ENCODE measurements around the gene NOP16. TPM values are rescaled to one million over a fixed set of nuclear protein-coding genes. Genes with fewer than 3 reads are reported as not detected.

Gene NOP16
- total RNA-seq, 1 experiment from 2014 or later, result 56.2 TPM

- no peak overlapping the region for H3K4me3 ChIP-seq (ENCODE audit: insufficient read depth, low read depth, low read length)
- H3K36me3 ChIP-seq (replicated peaks; ENCODE audit: control insufficient read depth, insufficient read depth, low read length), result no peaks in the 10 kb centered on the region
- no peaks in the 10 kb centered on the region for H3K27me3 ChIP-seq (ENCODE audit: control insufficient read depth, insufficient read depth, low read length)
- DNase-seq, result no peak
These were observed 13.1 kb upstream of the NOP16 start for GRCh38 chr5:176401281-176402205.

DNA sequence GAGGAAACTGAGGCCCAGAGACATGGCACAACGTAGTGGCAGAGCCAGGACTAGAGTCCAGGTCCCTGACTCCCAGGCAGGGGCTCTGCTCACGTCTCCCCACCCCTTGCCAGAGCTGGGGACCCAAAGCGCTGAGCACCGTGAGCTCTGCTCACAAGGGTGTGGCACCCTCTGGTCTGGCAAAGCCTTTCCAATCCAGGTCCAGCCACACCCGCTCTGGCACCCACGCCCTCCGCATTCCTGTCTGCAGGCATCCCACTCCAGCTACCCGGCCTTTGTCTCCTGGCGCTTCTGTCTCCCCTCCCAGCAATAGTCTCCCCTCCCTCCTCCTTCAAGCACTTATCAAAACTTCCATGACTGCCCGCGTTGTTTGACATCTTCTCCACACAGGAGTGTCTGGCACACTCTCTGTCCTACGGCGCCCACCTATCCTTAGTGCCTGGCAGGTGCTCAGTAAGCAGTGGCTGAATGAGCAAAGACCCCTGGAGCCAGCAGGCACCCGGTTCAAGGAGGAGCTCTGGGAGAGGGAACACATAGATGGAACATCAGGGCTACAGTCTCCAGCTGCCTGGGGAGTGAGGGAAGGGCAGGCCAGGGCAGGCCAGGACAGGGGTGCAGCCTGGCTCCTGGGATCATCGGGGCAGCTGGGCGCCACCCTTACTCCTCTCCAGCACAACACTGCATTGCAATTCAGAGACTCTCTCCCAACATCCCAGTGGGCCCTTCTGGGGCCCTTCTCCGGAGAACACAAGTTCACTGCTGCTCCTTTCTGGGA, 12.2 kb upstream of the NOP16 start:
- no peaks in the 10 kb centered on the region for H3K27me3 ChIP-seq (ENCODE audit: control insufficient read depth, insufficient read depth, low read length)
- no peaks in the 10 kb centered on the region for H3K36me3 ChIP-seq (replicated peaks; ENCODE audit: control insufficient read depth, insufficient read depth, low read length)
- no peak overlapping the region for H3K4me3 ChIP-seq (ENCODE audit: insufficient read depth, low read depth, low read length)
- no peak for DNase-seq

DNA sequence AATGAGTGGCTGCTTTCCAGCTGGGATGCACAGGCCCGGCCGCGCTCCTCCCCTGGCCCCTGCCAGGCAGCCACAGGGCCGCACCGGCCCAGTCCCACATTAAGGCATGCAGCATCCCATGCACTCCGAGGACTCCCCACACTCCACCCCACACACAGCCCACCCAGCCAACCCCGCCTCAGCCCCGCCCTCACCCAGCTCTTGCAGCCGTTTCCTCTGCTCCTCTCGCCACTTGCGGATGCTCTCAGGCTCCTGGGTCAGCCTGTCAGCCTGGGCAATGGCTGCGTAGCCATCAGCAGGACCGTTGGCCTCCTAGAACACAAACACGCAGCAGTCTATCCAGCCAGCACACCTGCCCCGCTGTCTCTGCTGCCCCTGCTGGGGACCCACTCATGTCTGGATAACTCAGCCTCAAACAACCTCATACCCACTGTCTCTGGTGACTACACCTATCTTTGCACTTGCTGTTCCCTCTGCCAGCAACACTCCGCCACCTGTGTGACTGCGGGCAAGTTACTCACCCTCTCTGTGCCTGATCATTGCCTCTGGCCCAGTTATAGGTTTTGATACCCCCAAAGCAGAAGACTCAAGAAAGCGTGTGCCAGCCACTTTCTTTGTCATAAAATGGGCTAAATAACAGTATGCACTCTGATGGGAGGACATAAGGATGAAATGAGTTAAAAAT, 9.5 kb upstream of the NOP16 start:
- DNase-seq, result no peak
- Histone ChIP-seq H3K27me3 (ENCODE audit: control insufficient read depth, insufficient read depth, low read length) (no peaks in the 10 kb centered on the region), H3K36me3 (replicated peaks; ENCODE audit: control insufficient read depth, insufficient read depth, low read length) (no peaks in the 10 kb centered on the region), H3K4me3 (ENCODE audit: insufficient read depth, low read depth, low read length) (no peak overlapping the region)

DNA sequence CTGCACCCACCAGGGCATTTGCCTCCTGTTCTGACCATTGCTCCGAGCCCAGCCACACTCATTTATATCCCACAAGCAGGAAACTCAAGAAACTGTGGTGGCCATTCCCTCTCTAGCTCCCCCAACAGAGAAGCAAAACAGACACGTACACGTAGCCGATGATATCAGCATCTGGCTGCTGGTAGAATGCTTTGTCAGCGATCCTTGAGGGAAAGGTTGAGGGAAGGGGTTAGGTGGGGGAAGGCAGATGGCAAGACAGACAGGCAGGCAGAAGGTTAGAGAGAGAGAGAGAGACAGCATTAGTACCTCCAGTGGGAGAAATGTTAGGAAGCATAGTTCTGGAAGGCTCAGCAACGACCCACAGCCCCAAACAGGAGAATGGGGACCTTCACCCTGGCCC, 7.9 kb upstream of the NOP16 start:
- no peaks in the 10 kb centered on the region; the same call in 1 of the 2 replicates for H3K36me3 ChIP-seq (replicated peaks; ENCODE audit: control insufficient read depth, insufficient read depth, low read length)
- DNase-seq, result no peak
- H3K4me3 ChIP-seq (ENCODE audit: insufficient read depth, low read depth, low read length), result no peak overlapping the region
- H3K27me3 ChIP-seq (ENCODE audit: control insufficient read depth, insufficient read depth, low read length), result no peaks in the 10 kb centered on the region

GRCh38 chr5:176394881-176395675, 6.7 kb upstream of the NOP16 start:
- H3K4me3 ChIP-seq (ENCODE audit: insufficient read depth, low read depth, low read length), result no peak overlapping the region
- no peaks in the 10 kb centered on the region; the same call in 1 of the 2 replicates for H3K36me3 ChIP-seq (replicated peaks; ENCODE audit: control insufficient read depth, insufficient read depth, low read length)
- no peaks in the 10 kb centered on the region for H3K27me3 ChIP-seq (ENCODE audit: control insufficient read depth, insufficient read depth, low read length)
- no peak for DNase-seq

GRCh38 chr5:176394096-176394495, 5.7 kb upstream of the NOP16 start:
- Histone ChIP-seq H3K27me3 (ENCODE audit: control insufficient read depth, insufficient read depth, low read length) (no peaks in the 10 kb centered on the region), H3K36me3 (replicated peaks; ENCODE audit: control insufficient read depth, insufficient read depth, low read length) (no peaks in the 10 kb centered on the region; the same call in 1 of the 2 replicates), H3K4me3 (ENCODE audit: insufficient read depth, low read depth, low read length) (no peak overlapping the region)
- DNase-seq, result no peak

DNA sequence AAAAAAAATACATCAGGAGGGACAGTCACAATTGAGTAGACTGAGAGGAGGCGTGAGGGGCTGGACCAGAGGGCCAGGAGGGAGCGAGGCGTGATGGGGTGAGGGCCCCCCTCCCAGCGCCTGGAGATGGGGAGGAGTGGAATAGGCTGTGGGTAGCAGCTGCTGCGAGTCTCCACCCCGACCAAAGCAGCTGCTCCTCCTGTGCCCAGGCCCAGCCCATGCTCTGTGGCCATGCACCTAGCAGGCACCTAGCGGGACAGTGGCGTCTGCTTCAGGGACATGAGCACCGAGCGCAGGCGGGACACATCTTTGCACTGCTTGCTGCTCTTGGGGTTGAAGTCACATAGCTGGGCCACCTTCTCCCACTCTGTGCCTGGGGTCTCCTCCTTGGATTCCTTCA, 4.1 kb upstream of the NOP16 start:
- Histone ChIP-seq H3K27me3 (ENCODE audit: control insufficient read depth, insufficient read depth, low read length) (no peaks in the 10 kb centered on the region), H3K4me3 (ENCODE audit: insufficient read depth, low read depth, low read length) (no peak overlapping the region)

GRCh38 chr5:176391999-176392398, 3.6 kb upstream of the NOP16 start:
- DNase-seq, result no peak
- Histone ChIP-seq H3K4me3 (ENCODE audit: insufficient read depth, low read depth, low read length) (no peak overlapping the region), H3K27me3 (ENCODE audit: control insufficient read depth, insufficient read depth, low read length) (no peaks in the 10 kb centered on the region), H3K36me3 (replicated peaks; ENCODE audit: control insufficient read depth, insufficient read depth, low read length) (no peaks in the 10 kb centered on the region; the same call in 1 of the 2 replicates)

More for the DNA sequence above, 4.1 kb upstream of the NOP16 start:
- no peaks in the 10 kb centered on the region; the same call in 1 of the 2 replicates for H3K36me3 ChIP-seq (replicated peaks; ENCODE audit: control insufficient read depth, insufficient read depth, low read length)
- no peak for DNase-seq

GRCh38 chr5:176391479-176391878, 3.1 kb upstream of the NOP16 start:
- Histone ChIP-seq H3K36me3 (replicated peaks; ENCODE audit: control insufficient read depth, insufficient read depth, low read length) (no peaks in the 10 kb centered on the region; the same call in none of the 2 replicates), H3K27me3 (ENCODE audit: control insufficient read depth, insufficient read depth, low read length) (no peaks in the 10 kb centered on the region), H3K4me3 (ENCODE audit: insufficient read depth, low read depth, low read length) (no peak overlapping the region)
- peak; percentile 57 for DNase-seq

- H3K27me3 ChIP-seq (ENCODE audit: control insufficient read depth, insufficient read depth, low read length), result no peaks in the 10 kb centered on the region
- peak overlapping the region; percentile 91 for H3K4me3 ChIP-seq (ENCODE audit: insufficient read depth, low read depth, low read length)
- DNase-seq, result peak; percentile 98
- peaks cover 11% of the 10 kb centered on the region for H3K36me3 ChIP-seq (replicated peaks; ENCODE audit: control insufficient read depth, insufficient read depth, low read length)
These were observed 1.0 kb upstream of the NOP16 start for GRCh38 chr5:176389135-176390123.

DNA sequence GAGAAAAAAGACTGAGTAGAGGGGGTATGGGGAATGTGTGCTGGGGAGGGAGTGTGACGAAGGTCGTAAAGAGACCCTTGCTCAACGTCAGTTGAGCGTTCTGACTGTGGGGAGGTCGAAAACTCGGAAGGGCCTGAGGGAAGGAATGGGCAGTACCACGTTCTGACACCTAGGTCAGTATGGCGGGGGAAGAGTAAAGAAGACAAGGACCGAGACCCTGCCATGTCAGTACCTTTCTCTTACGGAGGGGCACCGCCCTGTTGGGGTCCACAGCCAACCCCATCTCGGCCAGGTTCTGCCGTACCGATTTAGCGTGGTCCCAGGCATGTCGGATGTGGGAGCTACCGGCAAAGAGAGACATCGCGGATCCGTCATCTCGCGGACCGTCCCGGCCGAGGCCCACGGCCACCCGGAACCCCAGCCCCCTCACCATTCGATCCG, 375 bp downstream of the NOP16 start:
- Histone ChIP-seq H3K36me3 (replicated peaks; ENCODE audit: control insufficient read depth, insufficient read depth, low read length) (peaks cover 14% of the 10 kb centered on the region), H3K4me3 (ENCODE audit: insufficient read depth, low read depth, low read length) (peak overlapping the region; percentile 91), H3K27me3 (ENCODE audit: control insufficient read depth, insufficient read depth, low read length) (no peaks in the 10 kb centered on the region)
- peak; percentile 75 for DNase-seq

- peak overlapping the region; percentile 91 for H3K4me3 ChIP-seq (ENCODE audit: insufficient read depth, low read depth, low read length)
- DNase-seq, result no peak
- H3K27me3 ChIP-seq (ENCODE audit: control insufficient read depth, insufficient read depth, low read length), result no peaks in the 10 kb centered on the region
- peaks cover 14% of the 10 kb centered on the region for H3K36me3 ChIP-seq (replicated peaks; ENCODE audit: control insufficient read depth, insufficient read depth, low read length)
These were observed 943 bp downstream of the NOP16 start for GRCh38 chr5:176387384-176387925.

DNA sequence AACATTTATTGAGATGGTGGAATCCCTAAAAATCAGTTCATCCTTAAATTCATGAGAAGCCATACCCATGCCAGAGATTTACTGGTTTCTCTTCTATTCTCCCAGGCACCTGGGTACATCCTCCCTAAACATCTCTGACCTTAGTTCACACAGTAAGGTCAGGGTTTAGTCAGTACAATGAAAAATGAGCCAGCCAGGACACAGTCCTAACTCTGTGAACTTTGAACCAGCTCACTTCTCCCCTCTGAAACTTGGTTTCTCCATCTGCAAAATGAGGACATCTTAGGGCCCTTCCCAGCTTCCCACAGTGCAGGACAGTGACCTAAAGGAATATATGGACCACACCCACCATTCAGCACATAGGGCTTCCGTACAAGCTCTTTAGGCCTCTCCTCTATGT, 1.9 kb downstream of the NOP16 start:
- DNase-seq, result no peak
- Histone ChIP-seq H3K27me3 (ENCODE audit: control insufficient read depth, insufficient read depth, low read length) (no peaks in the 10 kb centered on the region), H3K36me3 (replicated peaks; ENCODE audit: control insufficient read depth, insufficient read depth, low read length) (peaks cover 16% of the 10 kb centered on the region), H3K4me3 (ENCODE audit: insufficient read depth, low read depth, low read length) (no peak overlapping the region)

All from H7 (cell line).